K562 (cell line): Measurements from ENCODE around the gene ERH. TPM values are rescaled to one million over a fixed set of nuclear protein-coding genes. Genes with fewer than 3 reads are reported as not detected.

Experiments used
- ATAC-seq: fragments of 200-7000 bp; cut with Tn5 transposase; 3 replicates; pipeline ENCODE4 v1.9.1; 2020; ENCODE audit warnings: moderate library complexity
- BruUV-seq: library from RNA; stranded (reverse); fragments of 400-500 nt; replicated peaks from 2 replicates; lab custom pipeline; 2021; lab: Mats Ljungman, UMichigan
- CTCF ChIA-PET: fragments of 300-600 bp; formaldehyde crosslinking; extraction: SDS; loops from one replicate; lab custom pipeline; 2021; ENCODE audit warnings: low intra/inter-chr PET ratio; lab: Yijun Ruan, JAX
- POLR2A ChIA-PET: fragments of 300-600, 350-650 bp; sonication (Branson Sonifier 250); formaldehyde crosslinking; extraction: SDS; loops from one replicate; lab custom pipeline; 2021; ENCODE audit warnings: antibody characterized with exemption, inconsistent platforms; lab: Yijun Ruan, JAX
- DNase-seq, 4 experiments: peaks; one replicate each; pipeline versions ENCODE4 v3.0.0 to v3.0.0-alpha.2; 2011 to 2018; ENCODE audit warnings: low spot score in 3 of 4, mixed read lengths in 3 of 4; ENCODE audit errors: extremely low read depth in 1 of 4
- FAIRE-seq: peaks from 2 replicates; lab custom pipeline; 2011; peaks lifted over from hg19 to GRCh38; lab: Jason Lieb, UNC
- H2AFZ ChIP-seq: 2 replicates; pipeline ENCODE4 v1.6.0; 2011; ENCODE audit warnings: low read depth, low read length, control low read depth, inconsistent platforms
- H3K27ac ChIP-seq: fragments of 200-600 bp; 3 replicates; pipeline ENCODE4 v1.8.0; 2011; ENCODE audit warnings: low read depth, mild to moderate bottlenecking, control low read depth, inconsistent platforms, low read length, moderate library complexity, mixed read lengths; ENCODE audit errors: extremely low read depth
- H3K27me3 ChIP-seq, 2 experiments: fragments of 300-600 bp in 1 of 2; 2 replicates in 1 of 2; 3 replicates in 1 of 2; pipeline versions ENCODE4 v1.6.0 to v1.8.0; 2011; ENCODE audit warnings: inconsistent platforms in 2 of 2, low read length in 2 of 2, mild to moderate bottlenecking in 1 of 2, mixed read lengths in 1 of 2, moderate library complexity in 1 of 2; ENCODE audit not compliant: control insufficient read depth in 2 of 2, insufficient read depth in 2 of 2
- H3K36me3 ChIP-seq: fragments of 300-600 bp; 3 replicates; pipeline ENCODE4 v1.8.0; 2011; ENCODE audit warnings: mild to moderate bottlenecking, low read length, inconsistent platforms; ENCODE audit not compliant: control insufficient read depth, insufficient read depth
- H3K4me1 ChIP-seq, 2 experiments: fragments of 200-600 bp in 1 of 2; replicated peaks in 1 of 2; 2 replicates in 1 of 2; 3 replicates in 1 of 2; pipeline versions ENCODE4 v1.5.1 to v1.8.0; 2011; ENCODE audit warnings: inconsistent platforms in 2 of 2, low read length in 2 of 2, mild to moderate bottlenecking in 1 of 2, mixed read lengths in 1 of 2, moderate library complexity in 1 of 2; ENCODE audit not compliant: control insufficient read depth in 2 of 2, insufficient read depth in 2 of 2
- H3K4me2 ChIP-seq: 2 replicates; pipeline ENCODE4 v1.6.1; 2011; ENCODE audit warnings: low read length, control low read depth, inconsistent platforms, mixed read lengths; ENCODE audit not compliant: insufficient read depth
- H3K4me3 ChIP-seq: fragments of 200-600 bp; sonication (generic), shearing (Covaris generic); 2 replicates; pipeline ENCODE4 v1.5.1; 2016; ENCODE audit warnings: control low read depth, inconsistent platforms
- H3K79me2 ChIP-seq: fragments of 200-600 bp; 3 replicates; pipeline ENCODE4 v1.8.0; 2011; ENCODE audit warnings: low read length, inconsistent platforms; ENCODE audit not compliant: control insufficient read depth, insufficient read depth
- H3K9ac ChIP-seq, 2 experiments: 2 replicates each; pipeline versions ENCODE4 v1.6.0 to v1.6.1; 2011; ENCODE audit warnings: low read depth in 2 of 2, low read length in 2 of 2, control low read depth in 1 of 2, inconsistent platforms in 1 of 2, mild to moderate bottlenecking in 1 of 2, mixed read lengths in 1 of 2; ENCODE audit not compliant: insufficient read depth in 1 of 2
- H3K9me1 ChIP-seq: one replicate; pipeline ENCODE4 v1.6.0; 2011; ENCODE audit warnings: inconsistent platforms, mild to moderate bottlenecking, low read length, moderate library complexity; ENCODE audit not compliant: control insufficient read depth, insufficient read depth
- H3K9me3 ChIP-seq: replicated peaks from 2 replicates; pipeline ENCODE4 v1.5.1; 2011; ENCODE audit warnings: low read depth, low read length, inconsistent platforms; ENCODE audit not compliant: control insufficient read depth, insufficient read depth
- H4K20me1 ChIP-seq: replicated peaks from 2 replicates; pipeline ENCODE4 v1.6.1; 2011; ENCODE audit warnings: low read length, inconsistent platforms, mixed read lengths; ENCODE audit not compliant: control insufficient read depth, insufficient read depth
- FOXK1 ChIP-seq: sonication (generic); formaldehyde crosslinking; IDR thresholded peaks from 2 replicates; pipeline ENCODE4 v1.8.0; 2022; ENCODE audit warnings: missing genetic modification reagents, mild to moderate bottlenecking, borderline replicate concordance
- MAFK ChIP-seq: IDR thresholded peaks from 2 replicates; pipeline ENCODE4 v1.6.1; 2011; ENCODE audit warnings: low read length, improper control_type of control experiment
- NFE2 ChIP-seq: IDR thresholded peaks from 2 replicates; pipeline ENCODE4 v1.6.1; 2014; ENCODE audit warnings: antibody characterized with exemption, low read depth
- RBM39 ChIP-seq: fragments of 200-400 bp; formaldehyde crosslinking; optimal IDR thresholded peaks from 2 replicates; pipeline ENCODE3; 2018; ENCODE audit warnings: low read depth, low read length
- TCF7L2 ChIP-seq: fragments of 150-350 bp; IDR thresholded peaks from 2 replicates; pipeline ENCODE4 v1.6.1; 2016; ENCODE audit warnings: low read depth, mild to moderate bottlenecking, low read length, moderate library complexity
- ZNF24 ChIP-seq: fragments of 450-650 bp; IDR thresholded peaks from 2 replicates; pipeline ENCODE4 v1.6.1; 2016
- WGBS: fragments of 100-300 bp; shearing (Covaris generic); methylation state at CpG from one replicate; pipeline ENCODE4 v1.1.6; 2016; ENCODE audit warnings: low coverage, mixed read lengths; ENCODE audit not compliant: insufficient coverage; ENCODE audit errors: missing lambda C conversion rate; 5-methylcytosine and 5-hydroxymethylcytosine counted together
- in situ Hi-C: fragments of 300-500 bp; cut with MboI; formaldehyde crosslinking; loops from 4 replicates; pipeline ENCODE4 v1.15.0; 2018; ENCODE audit warnings: inconsistent platforms, mixed read lengths
- intact Hi-C: fragments of 100-400 bp; cut with micrococcal nuclease; formaldehyde crosslinking; loops from 2 replicates; pipeline ENCODE4 v1.14.2; 2022
- polyA plus RNA-seq, 8 experiments: library from polyadenylated mRNA; depleted of rRNA in 4 of 8; stranded (reverse) in 5 of 8; unstranded in 3 of 8; fragments of >200 nt; fragmentation: Nextera tagmentation in 2 of 8; fragmentation: Illumina TruSeq in 1 of 8; extraction: Ambion mirVana in 2 of 8; extraction: Trizol in 1 of 8; gene quantifications; 2 replicates each; pipeline versions ENCODE4 v1.2.1 to v1.2.3, GENCODE V29; 2011 to 2014; ENCODE audit warnings: inconsistent platforms in 1 of 8, missing spikeins in 1 of 8
- total RNA-seq, 7 experiments: library from RNA; depleted of rRNA in 6 of 7; stranded (reverse); fragments of >200 nt in 6 of 7; fragmentation: Illumina TruSeq in 2 of 7; extraction: Trizol in 2 of 7; gene quantifications; 2 replicates each; pipeline versions ENCODE4 v1.2.1 to v1.2.3, GENCODE V29; 2011 to 2021; ENCODE audit warnings: low replicate concordance in 1 of 7
- TF ChIP-seq, protein P1 (sequence below): sonication (generic); IDR thresholded peaks from 2 replicates; pipeline ENCODE4 v1.6.1; 2016
- TF ChIP-seq, protein P2 (sequence below), 2 experiments: fragments of 450-650 bp in 1 of 2; IDR thresholded peaks; 2 replicates each; pipeline ENCODE4 v1.6.1; 2011 to 2017; ENCODE audit warnings: low read depth in 2 of 2, antibody characterized with exemption in 1 of 2, borderline replicate concordance in 1 of 2, low read length in 1 of 2, mild to moderate bottlenecking in 1 of 2, mixed read lengths in 1 of 2; ENCODE audit not compliant: control insufficient read depth in 1 of 2

Gene ERH
- total and polyA plus RNA-seq, 9 of the 15 experiments (the other 6 are each of a cell fraction or from before 2014, with no cell fraction given) = 78.2 to 474 (median 250) TPM

DNA sequence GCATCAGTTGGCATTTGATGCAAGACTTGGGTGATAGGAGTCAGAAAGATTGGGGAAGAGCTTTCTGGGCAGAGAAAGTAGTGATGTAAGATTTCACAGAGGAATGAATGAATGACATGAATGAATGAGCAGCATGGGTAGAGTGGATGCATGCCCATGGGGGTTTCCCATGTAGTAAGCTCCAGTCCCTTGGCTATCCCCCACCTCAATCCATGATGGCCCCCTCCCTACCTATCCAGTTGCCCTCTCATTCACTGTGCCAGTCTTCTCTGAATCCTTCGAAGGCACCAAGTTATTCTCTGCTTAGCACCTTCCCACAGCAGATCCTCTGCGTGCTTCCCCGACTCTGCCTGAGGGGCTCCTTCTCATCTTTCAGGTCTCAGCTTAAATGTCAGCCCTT lies 32.0 kb downstream of the ERH start:
- Histone ChIP-seq H3K9me3 (no peaks in the 10 kb centered on the region), H3K9me1 (no peaks in the 10 kb centered on the region), H3K9ac (no peak overlapping the region), H4K20me1 (no peaks in the 10 kb centered on the region; the same call in 1 of the 2 replicates), H3K27ac (no peak overlapping the region)
- in situ Hi-C loops = no loop called here
- TF ChIP-seq, protein P1, sequence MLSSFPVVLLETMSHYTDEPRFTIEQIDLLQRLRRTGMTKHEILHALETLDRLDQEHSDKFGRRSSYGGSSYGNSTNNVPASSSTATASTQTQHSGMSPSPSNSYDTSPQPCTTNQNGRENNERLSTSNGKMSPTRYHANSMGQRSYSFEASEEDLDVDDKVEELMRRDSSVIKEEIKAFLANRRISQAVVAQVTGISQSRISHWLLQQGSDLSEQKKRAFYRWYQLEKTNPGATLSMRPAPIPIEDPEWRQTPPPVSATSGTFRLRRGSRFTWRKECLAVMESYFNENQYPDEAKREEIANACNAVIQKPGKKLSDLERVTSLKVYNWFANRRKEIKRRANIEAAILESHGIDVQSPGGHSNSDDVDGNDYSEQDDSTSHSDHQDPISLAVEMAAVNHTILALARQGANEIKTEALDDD = no peak
- TF ChIP-seq ZNF24 (peak; percentile 55; the same call in 1 of the 2 replicates), FOXK1 (CRISPR knock-in tag) (no peak)
- TF ChIP-seq, all 486 proteins: peak for 1
- CTCF ChIA-PET = no interaction called here
- FAIRE-seq (no peak), ATAC-seq (no peak), DNase-seq (no peak)
- H2AFZ ChIP-seq = no peak overlapping the region
- no peak overlapping the region for H3K4me3 ChIP-seq
- WGBS = 4% methylated on average over 3 of the region's 3 CpGs
- POLR2A ChIA-PET = interaction anchor here (1.2 kb wide), 1 partner anchor 10 kb away, joined by 4 read pairs; no protein-coding TSS in a partner anchor
- intact Hi-C loops = no loop called here
- H3K79me2 ChIP-seq = no peaks in the 10 kb centered on the region
- no peaks in the 10 kb centered on the region for H3K36me3 ChIP-seq
- no peak overlapping the region for H3K4me2 ChIP-seq
- peaks cover 2 to 9% of the 10 kb centered on the region in 2 experiments; a peak in 2 of 5 replicates for H3K27me3 ChIP-seq
- no peaks in the 10 kb centered on the region for H3K4me1 ChIP-seq
- no TSS peak for BruUV-seq

DNA sequence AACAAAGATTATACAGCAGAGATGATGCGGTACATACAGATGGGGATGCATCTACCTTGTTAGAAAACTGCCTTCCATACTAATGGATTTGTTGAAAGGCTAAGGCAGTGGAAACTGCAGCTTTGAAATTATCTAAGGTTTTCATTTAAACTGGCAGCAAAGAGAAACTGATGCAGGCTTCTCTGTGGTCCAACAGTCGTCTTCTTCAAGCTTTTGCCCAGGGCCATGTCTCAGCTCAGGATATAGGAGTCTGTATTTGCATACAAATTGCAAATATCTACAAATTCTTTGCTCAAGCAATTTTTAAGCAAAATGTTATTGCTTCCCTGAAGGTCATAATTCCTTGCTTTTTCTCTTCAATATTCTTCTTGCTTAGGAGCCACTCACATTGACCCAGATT lies 33.7 kb downstream of the ERH start:
- BruUV-seq = no TSS peak
- CTCF ChIA-PET = no interaction called here
- Histone ChIP-seq H3K79me2 (no peaks in the 10 kb centered on the region), H3K9ac (no peak overlapping the region), H3K36me3 (no peaks in the 10 kb centered on the region), H3K27ac (no peak overlapping the region), H3K4me2 (no peak overlapping the region), H4K20me1 (no peaks in the 10 kb centered on the region; the same call in 1 of the 2 replicates), H3K9me3 (no peaks in the 10 kb centered on the region), H3K4me1 (no peaks in the 10 kb centered on the region), H3K9me1 (no peaks in the 10 kb centered on the region), H3K27me3 (peaks cover 2 to 13% of the 10 kb centered on the region in 2 experiments; a peak in 2 of 5 replicates), H3K4me3 (no peak overlapping the region), H2AFZ (no peak overlapping the region)
- intact Hi-C loops = no loop called here
- 7% methylated on average over 2 of the region's 2 CpGs for WGBS
- POLR2A ChIA-PET = interaction anchor here (1.1 kb wide), 1 partner anchor 12 kb away, joined by 3 read pairs; no protein-coding TSS in a partner anchor
- DNase-seq (no peak), FAIRE-seq (no peak), ATAC-seq (no peak)
- in situ Hi-C loops = no loop called here
- TF ChIP-seq RBM39 (no peak), MAFK (no peak), TCF7L2 (no peak), NFE2 (no peak)
- TF ChIP-seq, protein P2, sequence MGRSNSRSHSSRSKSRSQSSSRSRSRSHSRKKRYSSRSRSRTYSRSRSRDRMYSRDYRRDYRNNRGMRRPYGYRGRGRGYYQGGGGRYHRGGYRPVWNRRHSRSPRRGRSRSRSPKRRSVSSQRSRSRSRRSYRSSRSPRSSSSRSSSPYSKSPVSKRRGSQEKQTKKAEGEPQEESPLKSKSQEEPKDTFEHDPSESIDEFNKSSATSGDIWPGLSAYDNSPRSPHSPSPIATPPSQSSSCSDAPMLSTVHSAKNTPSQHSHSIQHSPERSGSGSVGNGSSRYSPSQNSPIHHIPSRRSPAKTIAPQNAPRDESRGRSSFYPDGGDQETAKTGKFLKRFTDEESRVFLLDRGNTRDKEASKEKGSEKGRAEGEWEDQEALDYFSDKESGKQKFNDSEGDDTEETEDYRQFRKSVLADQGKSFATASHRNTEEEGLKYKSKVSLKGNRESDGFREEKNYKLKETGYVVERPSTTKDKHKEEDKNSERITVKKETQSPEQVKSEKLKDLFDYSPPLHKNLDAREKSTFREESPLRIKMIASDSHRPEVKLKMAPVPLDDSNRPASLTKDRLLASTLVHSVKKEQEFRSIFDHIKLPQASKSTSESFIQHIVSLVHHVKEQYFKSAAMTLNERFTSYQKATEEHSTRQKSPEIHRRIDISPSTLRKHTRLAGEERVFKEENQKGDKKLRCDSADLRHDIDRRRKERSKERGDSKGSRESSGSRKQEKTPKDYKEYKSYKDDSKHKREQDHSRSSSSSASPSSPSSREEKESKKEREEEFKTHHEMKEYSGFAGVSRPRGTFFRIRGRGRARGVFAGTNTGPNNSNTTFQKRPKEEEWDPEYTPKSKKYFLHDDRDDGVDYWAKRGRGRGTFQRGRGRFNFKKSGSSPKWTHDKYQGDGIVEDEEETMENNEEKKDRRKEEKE (IDR thresholded peaks at IDR 0.05; ENCODE audit: borderline replicate concordance in 1 of 2, control insufficient read depth in 1 of 2, low read depth in 2 of 2, low read length in 1 of 2) = no peak
